H7 (cell line): ENCODE results near the gene DGKD. TPM values are rescaled to one million over a fixed set of nuclear protein-coding genes. Genes with fewer than 3 reads are reported as not detected.

ENCODE experiments used
- DNase-seq: peaks from one replicate; pipeline ENCODE4 v3.0.0; 2012
- H3K27me3 ChIP-seq: 2 replicates; pipeline ENCODE4 v1.6.0; 2011; ENCODE audit warnings: mild to moderate bottlenecking, low read length; ENCODE audit not compliant: control insufficient read depth, insufficient read depth
- H3K36me3 ChIP-seq: replicated peaks from 2 replicates; pipeline ENCODE4 v1.5.1; 2011; ENCODE audit warnings: low read length; ENCODE audit not compliant: control insufficient read depth, insufficient read depth
- H3K4me3 ChIP-seq: 2 replicates; pipeline ENCODE4 v1.5.1; 2011; ENCODE audit warnings: low read depth, mild to moderate bottlenecking, control low read depth, low read length, moderate library complexity; ENCODE audit not compliant: insufficient read depth
- total RNA-seq: library from RNA; depleted of rRNA; stranded (reverse); fragments of >200 nt; shearing (Covaris generic); gene quantifications from 2 replicates; pipeline ENCODE4 v1.2.3, GENCODE V29; 2014

The DGKD gene
- total RNA-seq, 1 experiment from 2014 or later = 10.3 TPM

DNA sequence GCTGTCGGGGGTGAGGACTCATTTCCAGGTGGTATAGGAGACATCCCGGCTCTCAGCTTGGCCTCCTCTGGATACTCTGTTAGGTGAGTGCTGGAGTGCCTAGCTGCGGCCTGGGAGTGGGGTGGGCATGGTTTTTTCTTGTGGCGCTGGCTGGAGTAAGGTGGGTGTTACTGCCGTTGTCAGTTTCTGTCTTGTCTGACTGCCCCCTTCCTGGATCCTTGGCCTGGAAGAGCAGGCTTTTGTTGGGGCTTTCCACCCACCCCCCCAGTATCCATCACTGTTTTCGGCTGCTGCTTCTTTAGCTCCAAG lies 69.2 kb downstream of the DGKD start:
- DNase-seq = no peak
- no peaks in the 10 kb centered on the region for H3K27me3 ChIP-seq
- no peak overlapping the region for H3K4me3 ChIP-seq
- no peaks in the 10 kb centered on the region for H3K36me3 ChIP-seq

GRCh38 chr2:233424154-233424951 lies 70.1 kb downstream of the DGKD start:
- H3K27me3 ChIP-seq = no peaks in the 10 kb centered on the region
- no peak for DNase-seq
- H3K36me3 ChIP-seq = no peaks in the 10 kb centered on the region
- H3K4me3 ChIP-seq = no peak overlapping the region

- DNase-seq = no peak
- no peaks in the 10 kb centered on the region for H3K36me3 ChIP-seq
- no peaks in the 10 kb centered on the region for H3K27me3 ChIP-seq
- H3K4me3 ChIP-seq = no peak overlapping the region
Observed at GRCh38 chr2:233426619-233427342, 72.5 kb downstream of the DGKD start.

- no peak for DNase-seq
- no peak overlapping the region for H3K4me3 ChIP-seq
- H3K27me3 ChIP-seq = no peaks in the 10 kb centered on the region
- no peaks in the 10 kb centered on the region for H3K36me3 ChIP-seq
Observed at GRCh38 chr2:233428008-233428407, 73.7 kb downstream of the DGKD start.

DNA sequence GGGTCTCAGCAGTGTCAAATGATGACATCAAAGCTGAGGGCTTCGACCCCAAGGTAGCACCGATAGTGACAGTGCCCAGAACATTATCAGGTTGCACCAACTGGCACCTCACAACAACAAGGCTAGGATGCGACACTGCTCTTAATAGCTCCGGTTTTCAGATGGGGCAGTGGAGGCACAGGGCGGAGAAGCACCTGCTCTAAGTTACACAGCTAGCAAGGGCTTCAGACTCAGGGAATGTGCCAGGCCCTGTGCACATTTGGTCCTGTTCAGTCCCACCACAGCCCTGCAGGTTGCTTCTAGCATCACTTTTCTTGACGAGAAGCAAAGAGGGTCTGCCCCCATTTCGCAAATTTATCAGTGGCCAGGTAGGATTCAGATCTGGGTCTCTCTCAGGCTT lies 74.1 kb downstream of the DGKD start:
- H3K27me3 ChIP-seq = no peaks in the 10 kb centered on the region
- no peak for DNase-seq
- H3K4me3 ChIP-seq = no peak overlapping the region
- H3K36me3 ChIP-seq = no peaks in the 10 kb centered on the region

DNA sequence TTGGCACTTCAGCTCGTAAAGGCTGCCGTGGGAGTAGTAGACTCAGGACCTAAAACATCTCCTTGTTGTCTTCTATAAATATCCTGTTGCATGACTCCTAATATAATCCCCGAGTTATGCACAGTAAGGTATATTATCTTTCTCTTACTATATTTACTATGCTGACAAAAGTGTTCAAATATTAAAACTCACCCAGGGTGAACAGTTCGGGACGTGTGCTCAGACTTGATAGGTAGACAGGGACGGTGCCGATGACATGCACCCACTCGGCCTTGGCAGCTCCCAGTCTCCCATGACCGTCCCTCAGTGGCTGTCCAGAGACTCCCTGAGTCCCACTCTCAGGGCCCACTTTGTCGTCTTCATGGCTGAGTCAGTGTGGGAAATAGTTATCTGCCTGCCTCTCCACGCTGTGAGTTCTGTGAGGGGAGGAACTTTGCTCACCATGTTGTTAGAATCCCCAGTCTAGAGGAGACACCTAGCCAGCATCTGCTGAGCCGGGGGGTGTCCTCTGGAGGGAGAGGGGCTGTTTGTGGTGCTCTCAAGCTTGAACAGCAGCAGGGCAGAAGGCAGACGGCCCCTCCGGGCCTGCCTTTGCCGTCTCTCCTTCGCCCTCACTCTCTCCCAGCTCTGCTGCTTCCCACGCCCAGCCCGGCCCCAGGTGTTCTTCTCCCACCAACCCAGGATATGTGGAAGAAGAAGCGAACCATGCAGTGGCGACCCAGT lies 75.0 kb downstream of the DGKD start:
- H3K27me3 ChIP-seq = no peaks in the 10 kb centered on the region
- DNase-seq = peak; percentile 30
- H3K4me3 ChIP-seq = no peak overlapping the region
- H3K36me3 ChIP-seq = no peaks in the 10 kb centered on the region

- DNase-seq = no peak
- H3K27me3 ChIP-seq = no peaks in the 10 kb centered on the region
- H3K4me3 ChIP-seq = no peak overlapping the region
- H3K36me3 ChIP-seq = no peaks in the 10 kb centered on the region
Observed at GRCh38 chr2:233430081-233430480, 75.8 kb downstream of the DGKD start.

- H3K36me3 ChIP-seq = no peaks in the 10 kb centered on the region
- H3K4me3 ChIP-seq = no peak overlapping the region
- no peak for DNase-seq
- no peaks in the 10 kb centered on the region for H3K27me3 ChIP-seq
Observed at GRCh38 chr2:233430651-233431050, 76.4 kb downstream of the DGKD start.

GRCh38 chr2:233433029-233433428 lies 78.7 kb downstream of the DGKD start:
- Histone ChIP-seq H3K27me3 (no peaks in the 10 kb centered on the region), H3K4me3 (no peak overlapping the region), H3K36me3 (no peaks in the 10 kb centered on the region)
- DNase-seq = no peak

- no peak for DNase-seq
- Histone ChIP-seq H3K27me3 (no peaks in the 10 kb centered on the region), H3K4me3 (no peak overlapping the region), H3K36me3 (peaks cover 1% of the 10 kb centered on the region; the same call in 1 of the 2 replicates)
Observed at GRCh38 chr2:233433794-233434193, 79.5 kb downstream of the DGKD start.

DNA sequence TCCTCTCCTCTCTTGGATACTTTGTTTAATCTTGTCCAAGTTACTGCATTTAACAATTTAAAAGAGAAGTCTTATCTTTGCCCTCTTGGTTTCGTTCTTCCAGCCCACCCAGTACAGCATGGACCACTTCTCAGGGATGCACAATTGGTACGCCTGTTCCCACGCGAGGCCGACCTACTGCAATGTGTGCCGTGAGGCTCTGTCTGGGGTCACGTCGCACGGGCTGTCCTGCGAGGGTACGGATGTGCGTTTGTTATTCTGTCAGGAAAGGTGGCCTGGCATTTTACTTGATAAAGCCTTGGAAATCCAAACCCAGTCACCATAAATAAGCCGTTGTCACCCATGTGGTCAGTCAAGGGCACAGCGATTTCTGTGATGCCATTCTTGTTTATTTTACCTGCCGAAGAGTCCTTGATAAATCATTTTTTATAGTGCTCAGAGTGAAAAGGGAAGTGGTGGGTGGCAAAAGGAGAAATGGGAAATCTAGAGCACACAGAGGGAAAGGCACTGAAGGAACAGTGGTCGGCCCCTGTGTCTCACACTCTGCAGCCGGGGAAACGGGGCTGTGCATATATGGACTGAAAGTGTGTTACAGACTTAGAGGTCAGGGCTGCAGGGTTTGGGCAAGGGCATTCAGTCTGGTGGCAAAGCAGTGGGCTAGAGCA lies 80.5 kb downstream of the DGKD start:
- Histone ChIP-seq H3K4me3 (no peak overlapping the region), H3K27me3 (no peaks in the 10 kb centered on the region), H3K36me3 (peaks cover 1% of the 10 kb centered on the region)
- no peak for DNase-seq

- Histone ChIP-seq H3K36me3 (peaks cover 1% of the 10 kb centered on the region), H3K27me3 (no peaks in the 10 kb centered on the region), H3K4me3 (no peak overlapping the region)
- DNase-seq = no peak
Observed at GRCh38 chr2:233435436-233436190, 81.3 kb downstream of the DGKD start.

- Histone ChIP-seq H3K27me3 (no peaks in the 10 kb centered on the region), H3K4me3 (no peak overlapping the region)
- DNase-seq = no peak
Observed at GRCh38 chr2:233436191-233436581, 81.9 kb downstream of the DGKD start.

More at GRCh38 chr2:233436191-233436581, 81.9 kb downstream of the DGKD start:
- H3K36me3 ChIP-seq = peaks cover 1% of the 10 kb centered on the region
